ENCODE measurements around the gene GGA3. TPM values are rescaled to one million over a fixed set of nuclear protein-coding genes. Genes with fewer than 3 reads are reported as not detected.
"Not testable (repeated sequence)": the region's sequence is repeated elsewhere in the genome, so short reads cannot be mapped to it uniquely, and the experiment has no call there.

The GGA3 gene
- total RNA-seq, 1 donor from 2014 or later = 17.6 TPM

GRCh38 chr17:75209061-75209460, 52.3 kb downstream of the GGA3 start:
- no peak for DNase-seq

DNA sequence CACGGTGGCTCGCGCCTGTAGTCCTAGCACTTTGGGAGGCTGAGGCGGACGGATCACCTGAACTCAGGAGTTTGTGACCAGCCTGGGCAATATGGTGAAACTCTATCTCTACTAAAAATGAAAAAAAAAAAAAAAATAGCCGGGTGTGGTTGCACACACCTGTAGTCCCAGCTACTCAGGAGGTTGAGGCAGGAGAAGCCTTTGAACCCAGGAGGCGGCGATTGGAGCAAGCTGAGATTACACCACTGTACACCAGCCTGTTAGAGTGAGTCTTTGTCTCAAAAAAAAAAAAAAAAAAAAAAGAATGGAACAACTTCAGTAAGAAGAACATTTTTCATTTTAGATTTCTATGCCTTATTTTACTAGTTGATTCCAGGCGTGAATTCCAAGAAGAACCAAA, 53.2 kb downstream of the GGA3 start:
- DNase-seq = no peak

DNA sequence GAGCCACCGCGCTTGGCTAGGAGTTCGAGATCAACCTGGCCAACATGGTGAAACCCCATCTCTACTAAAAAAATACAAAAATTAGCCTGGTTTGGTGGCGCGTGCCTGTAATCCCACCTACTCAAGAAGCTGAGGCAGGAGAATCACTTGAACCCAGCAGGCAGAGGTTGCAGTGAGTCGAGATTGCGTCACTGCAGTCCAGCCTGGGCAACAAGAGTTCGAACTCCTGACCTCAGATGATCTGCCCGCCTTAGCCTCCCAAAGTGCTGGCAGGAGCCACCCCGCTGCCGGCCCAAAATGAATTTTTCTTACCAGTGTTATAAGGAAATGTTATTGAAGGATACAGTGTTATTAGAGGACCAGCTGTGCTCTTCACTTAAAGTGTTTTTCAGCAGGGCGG, 53.6 kb downstream of the GGA3 start:
- no peak for DNase-seq

GRCh38 chr17:75207050-75207407, 54.4 kb downstream of the GGA3 start:
- DNase-seq = not testable (repeated sequence)

GRCh38 chr17:75205793-75206163, 55.6 kb downstream of the GGA3 start:
- DNase-seq = no peak

- DNase-seq = peak; percentile 89
These were observed 56.2 kb downstream of the GGA3 start, which contains the start of gene NUP85 for GRCh38 chr17:75205037-75205792. TSS of gene NUP85 (plus strand) at chr17:75205679. CDS start at chr17:75205762, 83 bp downstream.

DNA sequence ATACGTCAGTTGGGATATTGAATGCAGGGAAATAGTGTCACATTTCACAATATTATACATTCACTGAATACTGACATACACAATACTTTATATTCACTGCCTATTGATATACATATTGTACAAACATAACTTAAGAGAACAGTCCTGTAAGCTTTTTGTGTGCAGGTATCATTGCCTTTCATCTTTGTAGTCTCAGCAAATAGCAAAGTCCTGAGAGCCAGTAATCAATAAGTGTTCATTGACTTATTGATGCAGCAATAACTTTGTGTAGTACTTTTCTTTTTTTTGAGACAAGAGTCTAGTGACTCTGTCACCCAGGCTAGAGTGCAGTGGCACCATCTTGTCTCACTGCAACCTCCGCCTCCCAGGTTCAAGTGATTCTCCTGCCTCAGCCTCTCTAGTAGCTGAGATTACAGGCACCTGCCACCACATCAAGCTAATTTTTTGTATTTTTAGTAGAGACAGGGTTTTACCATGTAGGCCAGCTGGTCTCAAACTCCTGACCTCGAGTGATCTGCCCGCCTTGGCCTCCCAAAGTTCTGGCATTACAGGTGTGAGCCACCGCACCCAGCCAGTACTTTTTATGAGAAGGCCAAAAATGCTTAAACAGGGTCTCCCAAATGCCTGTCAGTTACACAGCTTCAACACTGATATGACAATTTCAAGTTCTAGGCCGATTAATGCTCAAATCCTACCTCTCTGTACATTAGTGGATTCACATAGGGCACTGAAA, 61.4 kb downstream of the GGA3 start:
- no peak for DNase-seq

DNA sequence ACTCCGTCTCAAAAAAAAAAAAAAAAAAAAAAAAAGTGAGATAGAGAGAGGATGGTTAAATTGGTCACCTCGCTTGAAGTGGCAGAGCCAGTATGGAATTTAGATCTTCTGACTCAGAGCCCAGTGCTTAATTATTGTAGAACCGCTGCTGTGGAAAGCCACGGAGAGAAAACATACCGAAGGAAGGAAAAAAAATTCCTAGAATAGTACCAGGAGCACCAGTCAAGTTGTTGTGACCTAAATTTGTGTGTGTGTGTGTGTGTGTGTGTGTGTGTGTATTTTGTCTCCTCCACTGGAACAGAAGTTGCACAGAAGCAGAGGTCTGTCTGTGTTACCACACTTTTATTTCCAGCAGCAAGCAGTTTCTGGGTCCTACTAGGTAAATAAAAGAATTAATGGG, 66.5 kb downstream of the GGA3 start:
- no peak for DNase-seq

DNA sequence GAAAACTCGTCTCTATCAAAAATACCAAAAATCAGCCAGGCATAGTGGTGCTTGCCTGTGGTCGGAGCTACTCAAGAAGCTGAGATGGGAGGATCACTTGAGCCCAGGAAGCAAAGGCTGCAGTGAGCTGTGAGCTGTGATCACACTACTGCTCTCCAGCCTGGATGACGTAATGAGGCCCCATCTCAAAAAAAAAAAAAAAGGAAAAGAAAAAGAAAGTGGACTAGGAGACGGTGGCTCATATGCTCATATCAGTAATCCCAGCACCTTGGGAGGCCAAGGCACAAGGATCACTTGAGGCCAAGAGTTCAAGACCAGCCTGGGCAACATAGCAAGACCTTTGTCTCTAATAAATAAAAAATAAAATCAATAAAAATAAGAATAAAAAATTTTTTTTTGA, 69.8 kb downstream of the GGA3 start:
- DNase-seq = no peak

GRCh38 chr17:75188614-75189013, 72.8 kb downstream of the GGA3 start:
- DNase-seq = no peak

Other genes starting within 250 kb of the GGA3 start
- gene MRPL58, start 248.9 kb downstream of the GGA3 start, total RNA-seq = 8.0 TPM
- 100 TPM for gene ATP5PD, start 214.6 kb downstream of the GGA3 start, total RNA-seq
- gene KCTD2, start 214.4 kb downstream of the GGA3 start, total RNA-seq = 30.4 TPM
- gene SLC16A5, start 173.7 kb downstream of the GGA3 start, total RNA-seq = 1.4 TPM
- gene ARMC7, start 151.6 kb downstream of the GGA3 start, total RNA-seq = 3.0 TPM
- 18.1 TPM for gene NT5C, start 129.9 kb downstream of the GGA3 start, total RNA-seq
- gene JPT1, start 107.1 kb downstream of the GGA3 start, total RNA-seq = 548 TPM
- 264 TPM for gene SUMO2, start 78.6 kb downstream of the GGA3 start, total RNA-seq
- gene NUP85, start 55.9 kb downstream of the GGA3 start, total RNA-seq = 25.1 TPM
- 29.5 TPM for gene MRPS7, start 273 bp upstream of the GGA3 start, total RNA-seq
- 5.0 TPM for gene MIF4GD, start 9.6 kb upstream of the GGA3 start, total RNA-seq
- 4.4 TPM for gene SLC25A19, start 27.8 kb upstream of the GGA3 start, total RNA-seq
- 125 TPM for gene GRB2, start 144.1 kb upstream of the GGA3 start, total RNA-seq
- 25.4 TPM for gene TMEM94, start 195.0 kb upstream of the GGA3 start, total RNA-seq